OCI-LY3 (cell line): ENCODE measurements around the gene LRRC4.

Source experiments
- H2AFZ ChIP-seq: fragments of 200-600, 300-600 bp; shearing (Covaris generic); 2 replicates; pipeline ENCODE4 v1.6.0; 2014; ENCODE audit warnings: antibody characterized with exemption, low read depth, low read length
- H3K27ac ChIP-seq: fragments of 200-600, 300-600 bp; sonication (generic); 2 replicates; pipeline ENCODE4 v1.5.1; 2014; ENCODE audit warnings: mild to moderate bottlenecking, low read length, moderate library complexity, mixed read lengths
- H3K27me3 ChIP-seq: fragments of 200-600, 300-600 bp; sonication (generic); 2 replicates; pipeline ENCODE4 v1.6.1; 2014; ENCODE audit warnings: low read depth, low read length, mixed read lengths
- H3K36me3 ChIP-seq: fragments of 200-600, 300-600 bp; sonication (generic); replicated peaks from 2 replicates; pipeline ENCODE3; 2014; ENCODE audit warnings: low read depth, low read length, mixed read lengths
- H3K4me1 ChIP-seq: fragments of 300-600, 200-600 bp; sonication (generic); 2 replicates; pipeline ENCODE4 v1.6.1; 2014; ENCODE audit warnings: low read length, mixed read lengths
- H3K4me2 ChIP-seq: fragments of 200-600, 300-600 bp; sonication (generic); 2 replicates; pipeline ENCODE4 v1.6.1; 2014; ENCODE audit warnings: low read length, mixed read lengths
- H3K4me3 ChIP-seq: fragments of 300-600, 200-600 bp; sonication (generic); 2 replicates; pipeline ENCODE4 v1.5.1; 2014; ENCODE audit warnings: antibody characterized with exemption, mild to moderate bottlenecking, low read length, moderate library complexity
- H3K79me2 ChIP-seq: fragments of 300-600, 200-600 bp; shearing (Covaris generic); 2 replicates; pipeline ENCODE4 v1.6.1; 2014; ENCODE audit warnings: mild to moderate bottlenecking, low read length, mixed read lengths
- H3K9ac ChIP-seq: fragments of 300-600, 200-600 bp; shearing (Covaris generic); 2 replicates; pipeline ENCODE4 v1.6.0; 2014; ENCODE audit warnings: mild to moderate bottlenecking, low read length, moderate library complexity
- H3K9me3 ChIP-seq: fragments of 200-600, 300-600 bp; shearing (Covaris generic); 2 replicates; pipeline ENCODE4 v1.6.1; 2014; ENCODE audit warnings: low read length, mixed read lengths; ENCODE audit not compliant: insufficient read depth
- H4K20me1 ChIP-seq: fragments of 200-600, 300-600 bp; sonication (generic); 2 replicates; pipeline ENCODE4 v1.6.1; 2016; ENCODE audit warnings: low read length, mixed read lengths; ENCODE audit not compliant: insufficient read depth
- EZH2phosphoT487 ChIP-seq: fragments of 200-600 bp; shearing (Covaris generic); IDR thresholded peaks from 2 replicates; pipeline ENCODE4 v1.6.1; 2018; ENCODE audit warnings: antibody characterized with exemption, mixed run types, low read depth
- TF ChIP-seq, protein P1 (sequence below): fragments of 200-600, 300-600 bp; sonication (generic); IDR thresholded peaks from 2 replicates; pipeline ENCODE4 v1.5.1; 2014; ENCODE audit warnings: antibody characterized with exemption, low read length, low read depth

LRRC4 gene

DNA sequence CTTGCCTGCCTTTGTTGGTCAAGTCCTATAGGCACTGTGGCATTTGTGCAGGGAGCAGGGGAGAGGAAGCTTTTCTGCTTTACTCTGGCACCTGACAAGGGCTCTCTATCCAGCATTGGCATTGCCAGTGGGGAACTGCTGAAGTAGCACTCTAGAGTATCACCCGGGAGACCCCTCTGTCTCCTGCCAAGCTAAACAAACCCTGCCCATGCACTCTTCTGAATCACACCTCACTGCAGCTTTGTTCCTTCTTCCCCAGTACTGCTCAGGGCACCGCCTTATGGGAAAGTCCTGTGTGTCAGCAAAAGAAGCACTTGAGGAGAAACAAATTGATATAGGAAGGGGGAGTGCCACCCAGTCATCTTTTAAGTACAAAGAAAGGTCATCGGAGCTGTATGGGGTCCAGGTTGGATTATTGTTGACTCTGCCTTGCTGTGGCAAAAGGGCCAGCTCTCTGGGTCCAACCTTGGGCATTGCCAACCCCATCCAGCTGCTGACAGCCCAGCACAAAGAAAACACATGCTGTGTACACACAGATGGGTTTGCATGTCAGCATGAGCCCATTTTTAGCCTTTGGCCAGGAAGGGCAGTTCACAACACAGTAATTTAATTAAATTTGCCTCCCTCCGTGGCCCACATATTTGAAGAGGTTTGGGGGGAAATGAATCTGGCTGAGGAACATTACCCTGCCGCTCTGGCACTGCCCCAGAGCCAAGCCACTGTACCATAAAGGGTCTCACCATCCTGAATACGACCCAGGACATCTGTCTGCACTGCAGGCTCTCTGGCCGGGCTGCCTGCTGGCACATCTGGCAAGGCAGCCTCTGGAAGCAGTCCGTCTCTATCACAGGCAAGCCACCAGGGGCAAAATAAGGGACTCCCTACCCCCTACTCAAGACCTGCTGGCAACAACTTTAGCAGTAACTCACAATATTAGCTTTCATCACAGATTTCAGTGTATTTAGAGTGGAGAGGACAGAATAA is 13.1 kb downstream of the LRRC4 start:
- no peak overlapping the region for H3K27ac ChIP-seq
- H3K27me3 ChIP-seq = no peaks in the 10 kb centered on the region
- H3K4me2 ChIP-seq = no peak overlapping the region
- peaks cover 24% of the 10 kb centered on the region for H3K36me3 ChIP-seq
- no peak overlapping the region for H2AFZ ChIP-seq
- H3K9me3 ChIP-seq = no peaks in the 10 kb centered on the region
- no peaks in the 10 kb centered on the region for H3K79me2 ChIP-seq
- H3K4me1 ChIP-seq = no peaks in the 10 kb centered on the region
- TF ChIP-seq, protein P1, sequence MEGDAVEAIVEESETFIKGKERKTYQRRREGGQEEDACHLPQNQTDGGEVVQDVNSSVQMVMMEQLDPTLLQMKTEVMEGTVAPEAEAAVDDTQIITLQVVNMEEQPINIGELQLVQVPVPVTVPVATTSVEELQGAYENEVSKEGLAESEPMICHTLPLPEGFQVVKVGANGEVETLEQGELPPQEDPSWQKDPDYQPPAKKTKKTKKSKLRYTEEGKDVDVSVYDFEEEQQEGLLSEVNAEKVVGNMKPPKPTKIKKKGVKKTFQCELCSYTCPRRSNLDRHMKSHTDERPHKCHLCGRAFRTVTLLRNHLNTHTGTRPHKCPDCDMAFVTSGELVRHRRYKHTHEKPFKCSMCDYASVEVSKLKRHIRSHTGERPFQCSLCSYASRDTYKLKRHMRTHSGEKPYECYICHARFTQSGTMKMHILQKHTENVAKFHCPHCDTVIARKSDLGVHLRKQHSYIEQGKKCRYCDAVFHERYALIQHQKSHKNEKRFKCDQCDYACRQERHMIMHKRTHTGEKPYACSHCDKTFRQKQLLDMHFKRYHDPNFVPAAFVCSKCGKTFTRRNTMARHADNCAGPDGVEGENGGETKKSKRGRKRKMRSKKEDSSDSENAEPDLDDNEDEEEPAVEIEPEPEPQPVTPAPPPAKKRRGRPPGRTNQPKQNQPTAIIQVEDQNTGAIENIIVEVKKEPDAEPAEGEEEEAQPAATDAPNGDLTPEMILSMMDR = no peak
- no peak for TF ChIP-seq EZH2phosphoT487
- peaks cover 12% of the 10 kb centered on the region for H4K20me1 ChIP-seq
- H3K4me3 ChIP-seq = no peak overlapping the region
- H3K9ac ChIP-seq = no peak overlapping the region

DNA sequence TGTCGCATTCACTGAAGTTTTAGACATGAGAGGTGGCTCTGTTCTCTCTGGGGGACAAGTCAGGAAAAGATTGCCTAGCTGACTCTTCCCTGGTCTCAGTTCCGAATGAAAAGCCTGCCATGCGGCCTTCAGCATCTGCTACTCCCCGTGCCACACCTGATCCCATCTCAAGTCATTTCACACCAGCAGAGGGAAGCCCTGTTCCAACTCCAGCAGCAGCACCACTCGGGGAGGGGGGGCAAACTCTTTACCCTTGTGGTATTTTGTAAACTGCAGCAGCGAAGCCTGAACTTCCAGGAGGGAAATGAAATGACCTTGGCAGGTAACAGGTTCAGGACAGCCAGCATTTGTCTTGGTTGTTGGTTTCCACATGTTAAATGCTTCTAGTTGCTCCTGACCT is 13.8 kb downstream of the LRRC4 start:
- H3K9ac ChIP-seq = no peak overlapping the region
- H3K4me1 ChIP-seq = no peaks in the 10 kb centered on the region
- H3K9me3 ChIP-seq = no peaks in the 10 kb centered on the region
- no peak overlapping the region for H3K4me3 ChIP-seq
- H3K4me2 ChIP-seq = no peak overlapping the region
- no peaks in the 10 kb centered on the region for H3K27me3 ChIP-seq
- H2AFZ ChIP-seq = no peak overlapping the region
- TF ChIP-seq, protein P1 = no peak
- TF ChIP-seq EZH2phosphoT487 = no peak
- H4K20me1 ChIP-seq = peaks cover 10% of the 10 kb centered on the region; the same call in 1 of the 2 replicates
- no peaks in the 10 kb centered on the region for H3K79me2 ChIP-seq
- H3K36me3 ChIP-seq = peaks cover 26% of the 10 kb centered on the region
- no peak overlapping the region for H3K27ac ChIP-seq

DNA sequence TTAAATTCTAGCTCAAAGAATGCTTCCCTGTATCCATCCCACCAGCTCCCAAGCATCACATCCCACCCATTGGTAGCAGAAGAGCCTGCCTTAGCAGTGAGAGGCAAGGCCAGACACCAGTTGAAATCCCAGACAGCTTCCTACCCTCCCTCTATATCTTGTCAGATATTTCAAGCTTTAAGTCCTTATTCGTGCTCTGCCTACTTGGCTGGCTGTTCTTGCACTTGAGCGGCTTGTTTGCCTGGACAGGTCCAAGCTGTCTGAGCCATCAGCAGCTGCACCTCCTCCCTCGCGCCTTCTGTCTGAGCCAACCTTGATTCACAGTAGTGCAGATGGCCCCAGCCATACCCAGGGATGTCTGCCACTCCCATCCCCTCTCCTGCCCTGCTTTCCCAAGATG is 16.4 kb downstream of the LRRC4 start:
- no peak overlapping the region for H3K9ac ChIP-seq
- no peaks in the 10 kb centered on the region for H3K9me3 ChIP-seq
- no peak overlapping the region for H2AFZ ChIP-seq
- no peak for TF ChIP-seq EZH2phosphoT487
- TF ChIP-seq, protein P1 = no peak
- no peaks in the 10 kb centered on the region for H3K4me1 ChIP-seq
- H3K36me3 ChIP-seq = peaks cover 25% of the 10 kb centered on the region
- H4K20me1 ChIP-seq = peaks cover 15% of the 10 kb centered on the region
- H3K4me2 ChIP-seq = no peak overlapping the region
- H3K4me3 ChIP-seq = no peak overlapping the region
- no peaks in the 10 kb centered on the region for H3K27me3 ChIP-seq
- no peaks in the 10 kb centered on the region for H3K79me2 ChIP-seq
- H3K27ac ChIP-seq = no peak overlapping the region

DNA sequence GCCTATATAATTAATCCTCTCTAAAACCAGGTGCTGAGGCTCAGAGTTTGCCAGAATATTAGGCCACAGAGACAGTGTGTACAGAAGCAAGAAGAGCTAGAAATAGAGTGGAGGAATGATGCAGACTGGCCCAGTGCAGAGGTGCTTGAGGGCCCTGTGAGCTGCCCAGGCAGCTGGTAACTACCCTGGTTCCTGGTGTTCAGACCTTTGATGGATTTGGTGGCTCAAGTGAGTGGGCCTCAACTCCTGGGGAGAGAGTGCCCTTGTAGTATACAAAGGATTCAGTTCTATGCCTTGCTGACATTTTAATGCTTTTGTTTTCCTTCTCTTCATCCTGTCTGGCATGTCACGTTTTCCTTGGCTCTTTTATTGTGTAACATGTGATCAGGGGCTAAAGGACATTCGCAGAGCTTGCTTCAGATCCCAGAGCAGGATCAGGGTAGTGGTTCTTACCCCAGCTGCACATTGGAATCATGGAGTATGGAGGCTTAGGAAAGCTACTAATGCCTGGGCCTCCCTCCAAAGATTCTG is 20.0 kb downstream of the LRRC4 start:
- H3K4me3 ChIP-seq = no peak overlapping the region
- TF ChIP-seq EZH2phosphoT487 = no peak
- TF ChIP-seq, protein P1 = no peak
- H3K4me1 ChIP-seq = no peaks in the 10 kb centered on the region
- peaks cover 9% of the 10 kb centered on the region for H4K20me1 ChIP-seq
- H3K27me3 ChIP-seq = no peaks in the 10 kb centered on the region
- no peaks in the 10 kb centered on the region for H3K9me3 ChIP-seq
- no peak overlapping the region for H2AFZ ChIP-seq
- H3K9ac ChIP-seq = no peak overlapping the region
- H3K36me3 ChIP-seq = peaks cover 13% of the 10 kb centered on the region
- no peaks in the 10 kb centered on the region for H3K79me2 ChIP-seq
- H3K27ac ChIP-seq = no peak overlapping the region
- no peak overlapping the region for H3K4me2 ChIP-seq
